Anterior cingulate cortex (tissue), 58 donors: ENCODE results near the gene DPP6.

Experiments
- DNase-seq, 58 donors: peaks; one replicate each; lab custom pipeline; 2025; lab: John Stamatoyannopoulos, UW

DPP6 gene

DNA sequence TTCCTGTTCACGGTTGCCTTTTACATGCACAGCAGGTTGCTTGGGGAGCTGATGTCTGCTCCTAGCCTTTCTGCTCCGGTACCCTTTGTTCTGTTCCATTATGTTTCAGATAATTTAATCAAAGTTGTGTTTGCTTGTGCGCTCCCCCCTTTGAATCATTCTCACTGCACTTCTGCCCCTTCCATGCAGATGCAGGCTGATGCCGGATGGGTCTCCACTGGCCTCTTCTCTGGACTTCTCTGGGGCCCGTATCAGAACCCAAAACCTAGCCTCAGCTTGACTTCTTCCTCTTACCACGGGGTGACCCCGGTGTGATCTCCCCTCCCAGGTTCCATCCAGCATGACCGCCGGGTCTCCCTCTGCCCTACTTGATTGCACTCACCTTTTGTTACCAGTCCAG, 272.0 kb downstream of the DPP6 start:
- DNase-seq: no peak

DNA sequence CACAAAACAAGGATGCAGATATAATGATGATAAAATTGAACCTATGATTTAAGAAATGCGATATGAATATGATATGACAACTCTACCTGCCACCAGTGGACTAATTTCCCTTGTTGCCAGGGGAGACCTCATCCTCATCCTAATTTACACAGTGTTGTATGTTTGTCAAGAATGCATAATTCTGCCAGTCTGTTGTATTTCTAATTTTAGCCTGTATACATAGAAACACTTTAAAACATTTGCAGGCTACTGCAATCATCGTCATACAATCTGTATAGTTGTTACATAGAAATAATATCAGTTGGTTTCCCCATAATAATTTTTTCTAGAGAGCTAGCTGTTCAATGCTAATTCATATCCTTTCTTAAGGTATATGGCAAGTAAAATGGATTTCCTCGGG, 274.2 kb downstream of the DPP6 start:
- no peak for DNase-seq

- no peak for DNase-seq
Measured at GRCh38 chr7:154330318-154330717, 278.1 kb downstream of the DPP6 start.

DNA sequence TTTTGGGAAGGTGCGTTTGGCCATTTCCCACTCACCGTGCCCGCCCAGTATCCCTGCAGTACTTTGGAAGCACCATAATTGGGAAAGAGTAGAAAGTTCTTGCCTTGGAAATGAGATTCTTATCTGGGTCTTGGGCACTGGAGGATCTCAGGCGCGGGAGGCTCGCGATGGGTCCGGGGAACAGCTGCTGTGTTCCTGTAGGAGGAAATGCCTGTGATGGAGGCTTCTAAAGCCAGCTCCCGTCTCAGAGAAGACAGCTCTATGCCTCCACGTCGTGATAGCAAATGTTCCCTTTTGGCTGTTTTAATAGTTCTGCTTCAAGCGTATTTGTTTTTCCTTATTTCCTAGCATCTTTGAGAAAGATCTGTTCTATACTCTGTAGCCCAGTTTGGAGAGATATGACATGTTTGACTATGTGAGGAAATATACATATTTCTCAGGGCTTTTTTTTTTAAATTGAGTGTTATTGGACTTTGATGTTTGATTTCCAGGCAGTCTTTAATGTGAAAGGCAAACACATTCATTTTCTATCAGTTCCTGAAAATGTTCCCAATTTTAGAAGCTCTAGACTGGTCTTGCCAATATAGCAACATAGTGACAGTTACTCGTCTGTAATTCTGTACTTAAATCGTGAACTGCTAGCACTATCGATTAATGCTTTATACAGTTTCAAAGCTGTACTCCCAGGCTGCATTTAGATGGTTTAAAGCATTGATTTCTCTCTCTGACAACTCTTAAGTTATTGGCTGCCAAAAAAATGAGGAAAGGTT, 280.8 kb downstream of the DPP6 start:
- peak in 17 of 58 donors; percentile 7 to 62 (median 26) for DNase-seq

- no peak for DNase-seq
Measured at GRCh38 chr7:154336295-154336694, 284.1 kb downstream of the DPP6 start.

- peak in 11 of 58 donors; percentile 8 to 55 (median 18) for DNase-seq
Measured at GRCh38 chr7:154338701-154339506, 286.7 kb downstream of the DPP6 start.

- DNase-seq: no peak
Measured at GRCh38 chr7:154342971-154343633, 290.9 kb downstream of the DPP6 start.

DNA sequence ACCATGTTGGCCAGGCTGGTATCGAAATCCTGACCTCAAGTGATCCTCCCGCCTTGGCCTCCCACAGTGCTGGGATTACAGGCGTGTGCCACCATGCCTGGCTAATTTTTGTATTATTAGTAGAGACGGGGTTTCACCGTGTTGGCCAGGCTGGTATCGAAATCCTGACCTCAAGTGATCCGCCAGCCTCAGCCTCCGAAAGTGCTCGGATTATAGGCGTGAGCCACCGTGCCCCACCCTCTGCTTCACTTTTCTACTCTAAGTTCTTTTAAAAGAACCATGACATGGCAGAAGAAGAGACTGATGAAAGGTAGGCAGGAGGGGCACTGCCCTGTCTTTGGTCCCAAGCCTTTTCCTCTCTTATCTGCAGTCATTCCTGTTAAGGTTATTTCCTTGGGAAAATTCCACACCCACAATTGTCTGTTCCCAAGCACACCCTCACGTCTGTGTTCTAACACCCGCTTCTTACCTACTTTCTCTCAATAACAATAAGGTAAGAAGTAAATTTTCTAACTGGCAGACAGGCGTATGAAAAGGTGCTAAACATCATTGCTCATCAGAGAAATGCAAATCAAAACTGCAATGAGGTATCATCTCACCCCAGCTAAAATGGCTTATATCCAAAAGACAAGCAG, 291.7 kb downstream of the DPP6 start:
- no peak for DNase-seq

GRCh38 chr7:154345093-154345492, 292.9 kb downstream of the DPP6 start:
- DNase-seq: no peak

GRCh38 chr7:154347700-154348266, 295.6 kb downstream of the DPP6 start:
- peak in 6 of 58 donors; percentile 21 to 74 (median 33) for DNase-seq

GRCh38 chr7:154350892-154351291, 298.7 kb downstream of the DPP6 start:
- no peak for DNase-seq

DNA sequence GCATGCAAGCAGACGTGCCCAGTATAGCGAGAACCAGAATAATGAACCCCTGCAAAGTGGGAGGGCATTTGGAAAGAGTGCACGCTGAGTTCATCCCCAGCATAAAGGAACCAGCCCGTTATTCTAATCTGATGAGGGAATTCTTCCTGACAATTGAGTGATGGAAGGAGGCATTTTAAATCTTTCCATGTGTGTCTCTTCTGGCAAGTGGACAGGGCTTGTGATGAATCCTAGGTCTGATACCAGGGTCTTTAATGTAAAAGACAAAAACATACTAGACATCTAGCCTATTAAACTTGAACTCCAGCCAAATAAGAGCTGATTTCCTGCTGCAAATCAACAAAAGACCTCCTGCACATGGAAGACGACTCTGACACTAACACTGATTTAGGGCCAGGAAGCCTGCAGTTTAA, 301.2 kb downstream of the DPP6 start:
- no peak for DNase-seq

DNA sequence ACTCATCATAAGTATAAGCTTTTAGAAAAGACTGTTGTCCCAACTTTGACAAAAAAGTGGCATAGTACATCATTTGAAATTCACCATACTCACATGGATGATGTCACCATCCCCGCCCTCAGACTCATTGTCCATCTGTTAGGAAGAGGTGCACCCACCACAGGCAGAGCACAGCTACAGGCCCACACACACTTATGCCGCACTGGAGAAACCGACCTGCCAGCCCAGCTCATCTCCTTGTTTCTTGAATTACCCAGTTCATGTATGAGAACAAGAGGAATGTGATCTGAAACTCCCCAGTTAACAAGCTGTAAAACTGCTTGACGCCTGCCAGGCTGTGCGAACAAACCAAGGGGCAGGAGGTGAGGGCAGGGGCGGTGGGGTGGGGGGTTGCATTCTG, 312.0 kb downstream of the DPP6 start:
- peak in 18 of 58 donors; percentile 9 to 60 (median 34) for DNase-seq

- DNase-seq: no peak
Measured at GRCh38 chr7:154371424-154371823, 319.2 kb downstream of the DPP6 start.

DNA sequence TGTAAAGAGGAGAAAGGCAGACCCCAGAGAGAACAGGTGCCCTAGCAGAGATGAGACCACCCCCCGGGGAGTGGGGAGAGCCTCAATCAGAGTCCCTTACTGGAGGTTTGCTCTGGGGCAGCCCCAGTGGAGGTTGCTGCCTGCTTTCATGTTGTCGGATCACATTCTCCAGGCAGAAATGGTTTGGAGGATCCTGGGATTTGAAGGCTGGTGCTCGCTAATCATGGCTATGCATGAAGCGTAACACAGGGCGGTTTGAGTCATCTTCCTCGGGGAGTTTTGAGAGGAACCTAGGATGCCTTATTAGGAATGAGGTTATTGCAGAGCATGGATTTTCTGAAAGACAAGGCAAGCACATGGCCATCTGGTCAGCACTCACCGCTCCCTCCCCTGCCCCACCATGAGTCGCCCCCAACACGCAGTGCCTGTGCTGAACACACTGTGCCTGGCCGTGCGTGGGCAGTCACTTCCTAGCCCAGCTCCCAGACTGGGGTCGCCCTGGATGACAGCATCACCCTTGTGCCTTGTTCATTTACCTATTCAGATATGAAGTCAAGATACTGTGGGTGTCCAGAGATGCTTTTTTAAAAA, 319.9 kb downstream of the DPP6 start:
- peak in 1 of 58 donors; percentile 21 for DNase-seq

- DNase-seq: peak in 1 of 58 donors; percentile 11
Measured at GRCh38 chr7:154373956-154374355, 321.8 kb downstream of the DPP6 start.

DNA sequence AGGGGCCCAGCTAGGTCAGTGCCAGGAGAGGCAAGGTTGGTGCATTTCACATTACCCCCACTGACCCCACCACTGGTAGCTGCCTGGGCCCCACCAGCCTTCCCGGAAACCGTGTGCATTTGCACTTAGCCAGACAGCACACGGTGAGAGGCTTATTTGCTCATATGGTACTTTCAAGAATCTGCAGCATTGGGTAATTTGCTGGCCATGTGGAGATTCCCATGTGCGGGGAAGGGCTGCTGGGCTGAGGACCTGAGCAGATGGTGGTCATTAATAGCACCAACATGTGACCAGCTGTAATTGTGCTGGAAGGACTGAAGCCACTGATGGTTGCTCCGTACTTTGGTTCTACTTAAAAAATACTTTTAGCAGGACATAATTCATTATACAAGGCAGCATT, 323.8 kb downstream of the DPP6 start:
- DNase-seq: no peak

GRCh38 chr7:154380771-154381170, 328.6 kb downstream of the DPP6 start:
- peak in 1 of 58 donors; percentile 14 for DNase-seq

GRCh38 chr7:154383045-154383444, 330.8 kb downstream of the DPP6 start:
- no peak for DNase-seq

DNA sequence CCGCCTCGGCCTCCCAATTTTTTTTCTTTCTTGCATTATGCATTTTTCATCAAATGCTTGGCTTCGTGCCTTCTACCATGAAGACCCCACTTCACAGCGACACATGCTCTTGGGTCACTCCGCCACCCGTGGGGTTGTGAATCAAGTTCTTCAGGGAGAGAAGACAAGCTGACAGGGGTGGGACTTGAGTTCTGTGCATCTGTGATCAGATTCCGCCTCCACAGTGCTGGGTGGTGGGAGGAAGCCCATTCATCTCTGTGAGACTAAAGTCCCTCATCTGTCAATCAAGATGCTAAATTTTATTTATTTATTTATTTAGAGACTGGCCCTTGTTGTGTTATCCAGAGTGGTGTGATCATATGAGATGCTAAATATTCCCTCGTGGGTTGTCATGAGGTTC, 333.0 kb downstream of the DPP6 start:
- DNase-seq: no peak
